ENCODE results near the gene POLE. TPM values are rescaled to one million over a fixed set of nuclear protein-coding genes. Genes with fewer than 3 reads are reported as not detected.

The POLE gene
- total RNA-seq, 1 donor from 2014 or later: 174 TPM

DNA sequence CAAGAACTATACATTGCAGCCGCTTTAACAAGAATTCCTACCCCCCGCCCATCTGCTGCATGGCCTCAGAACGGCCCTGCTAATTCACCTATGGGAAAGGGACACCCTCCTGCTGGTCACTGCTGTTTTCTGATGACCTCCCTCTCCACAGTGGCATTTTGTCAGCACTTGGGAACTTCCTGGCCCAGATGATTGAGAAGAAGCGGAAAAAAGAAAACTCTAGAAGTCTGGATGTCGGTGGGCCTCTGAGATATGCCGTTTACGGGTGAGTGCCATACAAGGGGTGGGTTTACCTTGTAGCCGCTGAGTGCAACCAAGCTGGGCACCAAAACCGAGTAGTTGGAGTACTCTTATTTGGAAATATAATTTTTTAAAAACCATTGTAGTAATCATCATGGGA is 3.0 kb upstream of the POLE start:
- DNase-seq (ENCODE audit: low read depth, low spot score): no peak
- no peak for TF ChIP-seq CTCF (conservative IDR thresholded peaks at IDR 0.05)
- no peaks in the 10 kb centered on the region for H3K9me3 Mint-ChIP-seq
- peaks cover 6% of the 10 kb centered on the region for H3K27me3 Mint-ChIP-seq (ENCODE audit: low read depth)
- H3K4me3 Mint-ChIP-seq: peak overlapping the region; percentile 75
- peaks cover 22% of the 10 kb centered on the region for H3K4me1 Mint-ChIP-seq
- peaks cover 20% of the 10 kb centered on the region for H3K36me3 Mint-ChIP-seq (ENCODE audit: low read depth)
- peak overlapping the region; percentile 8 for H3K27ac Mint-ChIP-seq (ENCODE audit: unreplicated experiment)

- no peak for TF ChIP-seq CTCF (conservative IDR thresholded peaks at IDR 0.05)
- peaks cover 24% of the 10 kb centered on the region for H3K4me1 Mint-ChIP-seq
- peaks cover 20% of the 10 kb centered on the region for H3K36me3 Mint-ChIP-seq (ENCODE audit: low read depth)
- H3K27me3 Mint-ChIP-seq (ENCODE audit: low read depth): peaks cover 6% of the 10 kb centered on the region
- DNase-seq (ENCODE audit: low read depth, low spot score): no peak
- no peaks in the 10 kb centered on the region for H3K9me3 Mint-ChIP-seq
- no peak overlapping the region for H3K27ac Mint-ChIP-seq (ENCODE audit: unreplicated experiment)
- H3K4me3 Mint-ChIP-seq: peak overlapping the region; percentile 75
Measured at GRCh38 chr12:132689227-132689626, 2.1 kb upstream of the POLE start.

DNA sequence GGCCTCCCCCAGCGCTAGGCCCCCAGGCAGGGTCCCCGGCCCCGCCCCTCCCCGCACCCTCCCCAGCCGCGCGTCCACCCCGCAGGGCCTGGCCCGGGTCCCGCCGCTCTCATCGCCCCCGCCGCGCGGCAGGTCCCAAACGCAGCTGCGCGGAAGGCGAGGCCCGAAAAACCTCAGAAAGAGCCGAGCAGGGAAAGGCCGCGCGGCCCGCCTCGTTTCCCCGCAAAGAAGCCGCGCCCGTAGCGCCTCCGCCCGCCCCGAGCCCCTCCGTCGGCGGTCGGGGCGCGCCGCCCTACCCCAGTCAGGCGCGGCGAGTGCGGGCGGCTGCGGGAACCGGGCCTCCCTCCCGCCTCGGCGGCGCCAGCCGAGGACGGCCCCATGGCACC is 324 bp downstream of the POLE start:
- peaks cover 6% of the 10 kb centered on the region for H3K9me3 Mint-ChIP-seq
- no peak overlapping the region for H3K27ac Mint-ChIP-seq (ENCODE audit: unreplicated experiment)
- H3K27me3 Mint-ChIP-seq (ENCODE audit: low read depth): peaks cover 6% of the 10 kb centered on the region
- DNase-seq (ENCODE audit: low read depth, low spot score): no peak
- H3K4me3 Mint-ChIP-seq: peak overlapping the region; percentile 90
- peaks cover 24% of the 10 kb centered on the region for H3K4me1 Mint-ChIP-seq
- TF ChIP-seq CTCF (conservative IDR thresholded peaks at IDR 0.05): no peak
- H3K36me3 Mint-ChIP-seq (ENCODE audit: low read depth): peaks cover 27% of the 10 kb centered on the region

GRCh38 chr12:132685400-132685799 is 1.7 kb downstream of the POLE start:
- peaks cover 6% of the 10 kb centered on the region for H3K9me3 Mint-ChIP-seq
- peak overlapping the region; percentile 90 for H3K4me3 Mint-ChIP-seq
- peak overlapping the region; percentile 86 for H3K27ac Mint-ChIP-seq (ENCODE audit: unreplicated experiment)
- DNase-seq (ENCODE audit: low read depth, low spot score): no peak
- H3K27me3 Mint-ChIP-seq (ENCODE audit: low read depth): peaks cover 6% of the 10 kb centered on the region
- no peak for TF ChIP-seq CTCF (conservative IDR thresholded peaks at IDR 0.05)
- H3K36me3 Mint-ChIP-seq (ENCODE audit: low read depth): peaks cover 24% of the 10 kb centered on the region
- H3K4me1 Mint-ChIP-seq: peaks cover 24% of the 10 kb centered on the region

DNA sequence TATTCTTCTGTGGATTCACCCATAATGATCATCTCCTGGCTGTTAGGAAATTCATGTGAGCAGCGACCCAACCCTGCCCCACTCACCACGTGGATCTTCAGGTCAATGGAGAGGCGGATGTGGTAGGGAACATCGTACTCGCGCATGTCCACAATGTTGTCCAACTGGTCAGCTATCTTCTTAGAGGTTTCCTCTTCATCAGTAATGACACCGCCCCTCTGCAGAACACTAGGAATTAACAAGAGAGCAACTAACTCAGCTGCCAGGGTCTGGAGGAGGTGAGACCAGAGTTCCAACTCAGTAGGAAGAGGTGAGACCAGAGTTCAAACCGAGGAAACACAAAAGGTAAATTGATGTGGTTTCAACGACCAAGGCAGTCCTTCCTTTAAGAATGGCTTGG is 9.7 kb downstream of the POLE start:
- peaks cover 37% of the 10 kb centered on the region for H3K36me3 Mint-ChIP-seq (ENCODE audit: low read depth)
- no peaks in the 10 kb centered on the region for H3K4me1 Mint-ChIP-seq

More for the DNA sequence above, 9.7 kb downstream of the POLE start:
- Mint-ChIP-seq H3K27ac (ENCODE audit: unreplicated experiment) (no peak overlapping the region), H3K9me3 (no peaks in the 10 kb centered on the region), H3K27me3 (ENCODE audit: low read depth) (no peaks in the 10 kb centered on the region), H3K4me3 (no peak overlapping the region)
- TF ChIP-seq CTCF (conservative IDR thresholded peaks at IDR 0.05): no peak
- no peak for DNase-seq (ENCODE audit: low read depth, low spot score)

Measured in neural crest cell (in vitro differentiated cells).